Stimulated activated CD8-positive, alpha-beta memory T cell treated with anti-CD3 and anti-CD28 coated beads, Interleukin-15, amount 100 ng/mL, for 4 hours (primary cell): ENCODE measurements around the gene VAPA.

ENCODE experiments used
- DNase-seq, 2 donors: peaks; one replicate each; pipeline ENCODE4 v3.0.0-alpha.2; 2020; ENCODE audit warnings: low read depth in 2 of 2

The VAPA gene

GRCh38 chr18:9974279-9974915 lies 60.6 kb downstream of the VAPA start:
- DNase-seq, result no peak

DNA sequence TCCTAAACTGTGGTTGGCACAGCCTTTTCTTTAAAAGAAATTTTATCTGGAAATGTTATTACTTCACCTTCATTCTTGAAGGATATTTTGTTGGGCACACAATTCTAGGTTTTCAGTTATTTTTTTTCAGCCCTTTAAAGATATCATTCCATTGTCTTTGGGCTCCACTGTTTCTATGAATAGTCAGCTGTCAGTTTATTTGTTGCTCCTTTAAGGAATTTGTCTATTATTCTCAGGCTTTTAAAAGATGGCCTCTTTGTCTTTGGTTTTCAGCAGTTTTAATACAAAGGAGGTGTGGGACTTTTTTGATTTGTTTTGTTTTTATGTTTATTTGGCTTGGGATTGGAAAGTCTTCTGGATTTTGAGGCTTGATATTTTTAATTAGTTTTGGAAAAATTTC lies 61.8 kb downstream of the VAPA start:
- DNase-seq, result no peak

DNA sequence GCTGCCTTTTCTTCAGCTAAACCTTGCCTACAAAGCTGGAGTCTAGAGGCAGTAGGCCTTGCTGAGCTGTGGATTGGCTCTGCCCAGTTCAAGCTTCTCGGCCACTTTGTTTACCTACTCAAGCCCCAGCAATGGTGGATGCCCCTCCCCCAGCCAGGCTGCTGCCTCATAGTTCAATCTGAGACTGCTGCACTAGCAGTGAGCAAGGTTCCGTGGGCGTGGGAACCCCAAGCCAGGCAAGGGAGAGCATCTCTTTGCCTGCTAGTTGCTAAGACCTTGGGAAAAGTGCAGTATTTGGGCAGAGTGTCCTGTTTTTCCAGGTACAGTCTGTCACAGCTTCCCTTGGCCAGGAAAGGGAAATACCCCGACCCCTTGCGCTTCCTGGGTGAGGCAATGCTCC lies 68.9 kb downstream of the VAPA start:
- DNase-seq, result no peak

DNA sequence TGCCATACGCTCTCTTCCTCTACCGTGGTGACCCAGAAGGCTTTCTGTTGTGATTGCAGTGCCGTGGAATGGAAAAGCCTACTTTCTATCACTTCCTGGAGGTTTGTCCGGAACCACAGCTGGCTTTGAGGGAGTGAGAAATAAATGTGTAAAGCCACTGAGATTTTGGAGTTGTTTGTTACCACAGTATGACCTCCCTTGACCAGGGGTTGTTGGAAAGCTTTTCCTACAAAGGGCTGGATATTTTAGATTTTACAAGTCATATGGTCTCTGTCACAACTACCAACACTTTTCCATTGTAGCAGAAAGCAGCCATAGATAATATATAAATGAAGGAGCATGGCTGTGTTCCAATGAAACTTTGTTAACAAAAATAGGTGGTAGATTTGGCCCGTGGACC lies 70.3 kb downstream of the VAPA start:
- DNase-seq, result no peak

- no peak for DNase-seq
Measured at GRCh38 chr18:9985641-9986040, 71.8 kb downstream of the VAPA start.

- DNase-seq, result no peak
Measured at GRCh38 chr18:9986156-9986930, 72.5 kb downstream of the VAPA start.

GRCh38 chr18:9987345-9987744 lies 73.5 kb downstream of the VAPA start:
- DNase-seq, result no peak

- DNase-seq, result no peak
Measured at GRCh38 chr18:9987931-9988330, 74.1 kb downstream of the VAPA start.

DNA sequence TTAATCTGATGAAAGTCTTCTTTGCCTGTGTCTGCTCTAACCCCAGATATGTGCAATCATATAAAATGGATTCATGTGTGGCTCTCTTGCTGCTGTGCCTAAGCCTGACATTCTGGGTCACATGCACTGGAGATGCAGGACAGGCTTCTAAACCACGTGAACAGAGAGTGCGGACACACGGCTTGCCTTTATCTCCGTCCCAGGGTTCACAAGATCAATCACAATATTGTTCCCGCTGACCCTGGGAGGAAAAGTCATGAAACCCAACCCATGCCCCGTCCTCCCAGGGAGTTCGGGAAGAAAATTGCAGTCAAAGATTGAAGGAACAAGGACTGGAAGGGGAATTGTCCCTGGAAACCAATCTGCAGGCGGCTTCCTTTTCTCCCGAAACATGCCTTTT lies 74.8 kb downstream of the VAPA start:
- no peak for DNase-seq

DNA sequence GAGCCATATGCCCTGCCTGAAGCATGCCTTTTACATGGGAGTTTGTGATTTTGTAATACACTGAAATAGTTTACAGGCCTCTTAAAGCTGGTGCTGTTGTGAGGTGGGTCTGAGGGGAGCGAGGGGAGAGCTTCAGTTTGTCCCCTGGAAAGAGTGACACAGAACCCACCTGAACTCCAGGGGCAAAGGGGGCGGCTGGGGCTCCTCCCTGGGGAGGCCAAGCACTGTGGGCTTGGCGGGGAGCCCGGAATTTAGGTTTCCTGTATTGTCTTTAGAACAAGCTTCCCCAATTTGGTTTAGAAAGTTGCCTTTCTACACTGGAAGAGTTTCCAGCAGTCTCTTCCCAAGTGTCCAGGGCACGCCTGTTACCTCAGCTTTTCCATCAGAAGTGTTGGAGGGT lies 75.7 kb downstream of the VAPA start:
- DNase-seq, result no peak

DNA sequence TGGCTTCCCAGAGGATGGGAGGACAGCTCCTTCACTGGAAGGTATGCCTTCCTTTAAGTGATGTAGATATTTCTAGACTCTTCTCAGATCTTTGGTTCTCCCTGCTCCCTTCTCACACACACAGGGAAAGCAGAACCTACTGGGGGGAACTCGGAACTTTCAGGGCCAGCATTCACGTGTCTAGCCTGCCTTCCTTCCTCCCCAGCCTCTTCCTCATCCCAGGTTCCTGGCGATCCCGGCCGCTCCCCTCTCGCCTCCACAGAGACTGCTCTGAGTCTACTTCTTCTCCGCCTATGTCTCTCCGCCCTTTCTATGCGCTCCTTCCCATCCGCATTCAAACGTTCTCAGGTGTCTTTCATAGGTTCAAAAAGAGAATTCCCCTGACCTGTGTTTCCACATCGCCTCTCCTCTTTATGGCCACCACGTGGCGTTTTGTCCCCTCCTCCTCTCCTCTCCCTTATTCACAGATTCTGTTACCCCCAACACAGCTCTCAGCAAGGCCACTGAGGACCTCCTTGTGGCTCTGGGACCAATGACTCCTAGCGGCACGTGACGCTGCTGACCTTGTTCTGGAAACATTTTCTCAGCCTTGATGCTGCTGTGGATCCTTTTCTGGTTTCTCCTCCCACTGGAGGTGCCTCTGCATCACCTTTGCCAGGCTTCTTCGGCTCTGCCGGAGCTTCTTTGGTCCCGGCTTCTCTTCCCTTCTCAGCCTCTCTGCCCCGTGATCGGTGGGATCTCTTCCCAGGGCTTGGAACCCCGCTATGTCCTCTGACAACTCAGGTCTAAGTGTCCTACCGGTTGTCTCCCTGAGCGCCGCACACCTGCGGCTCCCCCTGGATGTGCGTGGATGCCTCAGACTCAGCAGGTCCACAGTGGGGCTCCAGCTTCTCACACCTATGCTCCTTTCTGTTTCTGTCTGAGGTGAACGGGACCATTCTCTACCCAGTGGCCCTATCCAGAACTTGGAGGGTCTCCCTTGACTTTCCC lies 77.5 kb downstream of the VAPA start:
- DNase-seq, result no peak

DNA sequence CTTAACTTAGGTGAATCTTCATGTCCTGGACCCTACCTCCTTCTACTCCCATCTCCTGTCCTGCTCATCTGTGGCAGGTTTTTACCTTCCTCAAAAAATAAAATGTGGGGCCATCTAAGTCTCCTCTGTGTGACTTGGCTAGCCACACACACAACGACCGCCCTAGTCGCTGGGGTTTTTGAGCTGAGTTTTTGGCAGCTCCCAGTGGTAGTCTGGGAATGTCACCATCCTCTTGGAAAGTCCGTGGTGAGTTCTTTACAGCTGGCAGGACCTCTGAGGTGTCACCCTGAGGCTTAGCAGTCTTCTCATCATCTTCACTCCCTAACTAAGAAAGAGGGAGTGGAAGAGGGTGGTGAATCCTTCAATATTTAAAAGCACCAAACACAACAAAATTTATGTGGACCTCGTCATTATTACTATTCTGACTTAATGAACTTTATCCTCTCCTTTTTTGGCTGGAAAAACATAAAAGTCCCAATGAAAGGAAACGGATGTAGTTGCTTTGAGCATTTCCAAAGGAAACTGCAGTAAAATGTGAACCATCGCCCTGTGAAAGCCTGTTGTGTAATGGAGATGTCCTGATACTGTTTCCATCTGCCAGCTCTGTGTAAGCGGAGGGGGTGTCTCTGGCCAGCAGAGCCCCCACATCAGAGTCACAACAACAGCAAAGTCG lies 78.6 kb downstream of the VAPA start:
- no peak for DNase-seq

DNA sequence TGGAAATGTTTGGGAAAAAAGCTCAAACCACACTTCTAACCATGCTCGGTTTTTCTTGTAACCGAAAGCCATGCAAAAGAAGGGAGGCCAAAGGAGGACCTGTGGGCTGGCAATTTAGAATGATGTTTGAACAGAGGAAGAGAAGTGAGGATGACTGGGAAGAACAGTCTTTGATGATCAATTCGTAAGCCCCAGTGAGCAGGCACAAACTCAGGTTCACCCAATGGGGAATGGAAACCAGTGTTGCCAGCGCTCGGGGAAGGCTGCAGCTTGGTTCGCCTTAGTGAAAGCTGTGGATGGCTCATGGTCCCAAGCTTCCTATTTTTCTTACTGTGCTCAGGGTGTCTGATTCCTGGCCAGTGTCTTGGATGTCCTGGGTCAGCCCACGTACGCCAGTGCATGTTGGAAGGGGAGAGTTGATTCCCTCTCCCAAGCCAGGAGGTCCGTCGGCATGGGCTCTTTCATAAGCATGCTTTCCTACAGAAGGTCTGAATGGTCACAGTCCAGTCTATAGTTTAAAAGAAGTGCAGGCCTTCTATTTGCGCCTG lies 79.2 kb downstream of the VAPA start:
- no peak for DNase-seq

GRCh38 chr18:9993521-9994025 lies 79.8 kb downstream of the VAPA start:
- DNase-seq, result no peak

GRCh38 chr18:9994026-9994570 lies 80.3 kb downstream of the VAPA start:
- DNase-seq, result no peak

DNA sequence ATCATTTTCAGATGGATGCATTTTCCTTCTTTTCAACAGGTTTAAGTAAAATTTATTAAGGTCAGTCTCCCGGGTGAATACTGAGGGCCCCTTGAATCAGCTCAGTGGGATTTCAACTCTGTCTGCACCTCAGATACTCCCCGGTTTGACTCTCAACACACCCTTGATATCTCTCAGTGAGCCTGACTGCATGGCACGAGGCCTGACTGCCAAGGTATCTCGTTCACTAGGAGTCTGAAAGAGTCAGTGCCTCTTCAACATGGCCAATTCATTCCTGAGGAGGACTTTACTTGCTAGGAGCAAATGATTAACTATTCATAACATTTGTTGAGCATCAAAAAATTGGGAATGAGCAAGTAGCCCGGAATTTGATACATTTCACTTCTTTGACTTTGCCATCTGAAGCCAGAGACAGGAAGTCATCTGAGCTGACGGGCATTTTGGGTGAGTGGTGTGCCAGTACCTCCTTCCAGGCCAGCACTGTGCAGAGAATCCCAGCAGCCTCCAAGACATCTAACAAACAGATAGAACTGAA lies 81.0 kb downstream of the VAPA start:
- no peak for DNase-seq

DNA sequence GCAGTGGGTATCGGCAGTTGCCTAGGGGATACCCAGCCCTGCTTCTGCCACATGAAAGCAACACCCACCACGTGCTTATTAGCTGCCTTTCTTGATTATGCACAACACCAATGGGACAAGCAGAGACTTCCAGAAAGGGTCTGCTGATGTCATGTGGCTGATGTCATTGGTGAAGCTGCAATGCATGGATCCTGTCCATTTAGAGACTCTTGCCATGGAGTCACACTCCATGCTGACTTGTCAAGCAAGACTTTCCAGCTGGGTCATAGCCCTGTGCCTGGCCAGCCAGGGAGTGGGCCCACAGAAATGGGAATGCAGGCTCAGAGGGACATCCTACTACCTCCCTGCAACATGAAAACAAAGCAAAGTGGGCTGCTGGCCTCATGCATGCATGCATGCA lies 81.8 kb downstream of the VAPA start:
- DNase-seq, result no peak

GRCh38 chr18:9996094-9996493 lies 82.3 kb downstream of the VAPA start:
- no peak for DNase-seq

DNA sequence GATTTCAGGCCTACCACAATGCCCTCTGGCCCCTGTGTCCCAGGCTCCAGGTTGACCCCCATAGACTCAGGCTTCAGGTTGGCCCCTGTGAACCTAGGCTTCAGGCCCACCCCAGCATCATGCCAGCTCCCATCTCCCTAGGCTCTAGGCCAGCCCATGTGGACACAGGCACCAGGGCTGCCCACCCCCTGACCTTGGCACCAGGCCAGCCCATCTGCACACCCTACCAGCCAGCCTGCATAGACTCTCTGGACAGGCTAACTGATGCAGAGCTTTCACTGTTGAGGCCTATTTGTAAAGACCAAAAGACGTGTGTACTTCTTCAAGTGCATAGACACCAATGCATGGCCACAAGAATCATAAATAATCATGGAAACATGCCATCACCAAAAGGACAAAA lies 83.9 kb downstream of the VAPA start:
- no peak for DNase-seq

- DNase-seq, result no peak
Measured at GRCh38 chr18:9998330-9998729, 84.5 kb downstream of the VAPA start.

- no peak for DNase-seq
Measured at GRCh38 chr18:10002280-10002679, 88.5 kb downstream of the VAPA start.
